H1 (cell line): ENCODE results near the gene KLHL29.

Source experiments
- CHD7 ChIP-seq: fragments of 300-600 bp; sonication (generic); IDR thresholded peaks from 2 replicates; pipeline ENCODE4 v1.7.1; 2012; ENCODE audit warnings: low read length, moderate library complexity, mild to moderate bottlenecking, inconsistent platforms; ENCODE audit not compliant: insufficient replicate concordance
- CTCF ChIP-seq, 3 experiments: IDR thresholded peaks; 1 replicate in 2 of 3; 2 replicates in 1 of 3; pipeline versions ENCODE4 v1.5.1 to v1.6.1; 2011; ENCODE audit warnings: low read length in 3 of 3, mild to moderate bottlenecking in 3 of 3, inconsistent platforms in 2 of 3, low read depth in 1 of 3, moderate library complexity in 1 of 3; ENCODE audit not compliant: insufficient read depth in 1 of 3; ENCODE audit errors: control extremely low read depth in 1 of 3
- GTF2F1 ChIP-seq: IDR thresholded peaks from 2 replicates; pipeline ENCODE4 v1.6.1; 2012; ENCODE audit warnings: low read depth, low read length, improper control_type of control experiment, borderline replicate concordance
- POLR2A ChIP-seq, 2 experiments: IDR thresholded peaks; 1 replicate in 1 of 2; 2 replicates in 1 of 2; pipeline ENCODE4 v1.6.1; 2011; ENCODE audit warnings: low read depth in 2 of 2, low read length in 2 of 2, mild to moderate bottlenecking in 2 of 2; ENCODE audit errors: control extremely low read depth in 1 of 2
- POLR2AphosphoS5 ChIP-seq: IDR thresholded peaks from 2 replicates; pipeline ENCODE4 v1.6.1; 2011; ENCODE audit warnings: low read depth, low read length
- SP1 ChIP-seq: IDR thresholded peaks from 2 replicates; pipeline ENCODE4 v1.6.1; 2011; ENCODE audit warnings: low read depth, low read length
- TBP ChIP-seq: IDR thresholded peaks from 2 replicates; pipeline ENCODE4 v1.6.1; 2011; ENCODE audit warnings: low read depth, low read length, improper control_type of control experiment

DNA sequence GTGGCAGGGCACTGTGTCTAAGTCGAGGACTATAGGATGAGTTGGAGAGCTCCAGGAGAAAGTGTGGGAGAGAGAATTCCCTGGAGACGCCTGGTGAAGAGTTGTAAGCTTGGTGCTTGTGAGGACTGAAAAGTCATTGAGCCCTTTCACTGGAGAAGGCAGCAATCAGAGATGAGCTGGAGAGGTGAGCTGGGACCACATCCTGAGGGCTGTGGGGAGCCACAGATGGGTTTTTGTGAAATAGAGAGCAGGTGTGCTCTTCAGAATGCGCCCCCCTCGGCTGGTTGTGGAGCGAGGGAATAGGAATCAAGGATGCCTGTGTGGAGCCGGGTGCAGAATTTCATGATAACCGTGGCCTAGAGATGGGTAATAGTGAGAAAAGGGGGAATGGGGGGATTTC, 224.3 kb downstream of the KLHL29 start:
- TF ChIP-seq POLR2A (IDR thresholded peaks at IDR 0.05; ENCODE audit: control extremely low read depth in 1 of 2, low read depth in 2 of 2, low read length in 2 of 2), result no peak
- TF ChIP-seq SP1, result no peak
- no peak for TF ChIP-seq CTCF (IDR thresholded peaks at IDR 0.05; ENCODE audit: control extremely low read depth in 1 of 3, insufficient read depth in 1 of 3, low read depth in 1 of 3, low read length in 3 of 3)
- no peak for TF ChIP-seq CHD7
- no peak for TF ChIP-seq GTF2F1
- no peak for TF ChIP-seq TBP
- TF ChIP-seq POLR2AphosphoS5, result no peak
